H1 (cell line): ENCODE data around the gene CNGB1. TPM values are rescaled to one million over a fixed set of nuclear protein-coding genes. Genes with fewer than 3 reads are reported as not detected.
A peak's percentile ranks its signal among the peaks of the same experiment; 100 is the strongest.

Source experiments
- BCL11A ChIP-seq, 2 experiments: IDR thresholded peaks; one replicate each; pipeline ENCODE4 v1.6.1; 2011; ENCODE audit warnings: low read depth in 2 of 2, low read length in 2 of 2, mild to moderate bottlenecking in 2 of 2
- BRCA1 ChIP-seq: IDR thresholded peaks from 2 replicates; pipeline ENCODE4 v1.6.1; 2012; ENCODE audit warnings: low read depth, low read length, improper control_type of control experiment
- CBX5 ChIP-seq: fragments of 300-800, 300-1000 bp; sonication (generic); IDR thresholded peaks from 2 replicates; pipeline ENCODE4 v1.7.1; 2016; ENCODE audit warnings: antibody characterized with exemption, low read length, low read depth
- CEBPB ChIP-seq: IDR thresholded peaks from 2 replicates; pipeline ENCODE4 v1.6.1; 2012; ENCODE audit warnings: low read depth, low read length
- CHD2 ChIP-seq: IDR thresholded peaks from 2 replicates; pipeline ENCODE4 v1.6.1; 2012; ENCODE audit warnings: low read length, improper control_type of control experiment
- CTBP2 ChIP-seq: IDR thresholded peaks from 2 replicates; pipeline ENCODE4 v1.7.0; 2011; ENCODE audit warnings: borderline replicate concordance, mild to moderate bottlenecking, moderate library complexity, mixed read lengths, low read length; ENCODE audit not compliant: insufficient read depth, insufficient read length
- EP300 ChIP-seq, 2 experiments: IDR thresholded peaks; 1 replicate in 1 of 2; 2 replicates in 1 of 2; pipeline ENCODE4 v1.6.1; 2011 to 2012; ENCODE audit warnings: low read depth in 2 of 2, low read length in 2 of 2, mild to moderate bottlenecking in 2 of 2, borderline replicate concordance in 1 of 2, inconsistent platforms in 1 of 2, moderate library complexity in 1 of 2
- HDAC6 ChIP-seq: IDR thresholded peaks from one replicate; pipeline ENCODE4 v1.7.1; 2012; ENCODE audit warnings: low read depth, mild to moderate bottlenecking, inconsistent platforms, low read length, moderate library complexity
- KDM1A ChIP-seq: fragments of 200-600, 300-600 bp; sonication (generic); IDR thresholded peaks from 2 replicates; pipeline ENCODE4 v1.7.1; 2016; ENCODE audit warnings: mild to moderate bottlenecking, low read length, borderline replicate concordance
- KDM4A ChIP-seq: IDR thresholded peaks from one replicate; pipeline ENCODE4 v1.7.1; 2012; ENCODE audit warnings: low read depth, mild to moderate bottlenecking, moderate library complexity, low read length, inconsistent platforms; ENCODE audit not compliant: severe bottlenecking
- NANOG ChIP-seq: IDR thresholded peaks from 2 replicates; pipeline ENCODE4 v1.6.1; 2011; ENCODE audit warnings: low read length, low read depth, mild to moderate bottlenecking, inconsistent platforms; ENCODE audit not compliant: insufficient read depth, poor library complexity, severe bottlenecking
- NRF1 ChIP-seq: IDR thresholded peaks from 2 replicates; pipeline ENCODE4 v1.6.1; 2011; ENCODE audit warnings: mild to moderate bottlenecking, low read depth, low read length, improper control_type of control experiment
- POLR2A ChIP-seq, 2 experiments: IDR thresholded peaks; 1 replicate in 1 of 2; 2 replicates in 1 of 2; pipeline ENCODE4 v1.6.1; 2011; ENCODE audit warnings: low read depth in 2 of 2, low read length in 2 of 2, mild to moderate bottlenecking in 2 of 2; ENCODE audit errors: control extremely low read depth in 1 of 2
- SIN3A ChIP-seq, 2 experiments: IDR thresholded peaks in 1 of 2; conservative IDR thresholded peaks in 1 of 2; 2 replicates each; pipeline ENCODE4 v1.6.1; 2011 to 2012; ENCODE audit warnings: low read length in 2 of 2, improper control_type of control experiment in 1 of 2, low read depth in 1 of 2, mild to moderate bottlenecking in 1 of 2
- TAF7 ChIP-seq: optimal IDR thresholded peaks from 2 replicates; pipeline ENCODE3; 2011; ENCODE audit warnings: low read depth, mild to moderate bottlenecking, inconsistent platforms, low read length, moderate library complexity, borderline replicate concordance
- TBP ChIP-seq: IDR thresholded peaks from 2 replicates; pipeline ENCODE4 v1.6.1; 2011; ENCODE audit warnings: low read depth, low read length, improper control_type of control experiment
- polyA plus RNA-seq, 7 experiments: library from polyadenylated mRNA; depleted of rRNA in 3 of 7; stranded (reverse) in 5 of 7; unstranded in 2 of 7; fragments of >200 nt in 5 of 7; fragments of 200-250 nt in 2 of 7; gene quantifications; 1 replicate in 5 of 7; 2 replicates in 1 of 7; 4 replicates in 1 of 7; pipeline versions ENCODE4 v1.2.1 to v1.2.3, GENCODE V29; 2011 to 2013; ENCODE audit warnings: missing spikeins in 2 of 7, mixed read lengths in 2 of 7
- total RNA-seq: library from RNA; stranded (reverse); fragmentation: NEBNext Ultra II Directional; extraction: Animal tissue kit (Norgen Biotek cat#: 25700); gene quantifications from 2 replicates; pipeline ENCODE4 v1.2.1, GENCODE V29; 2021
- TF ChIP-seq, protein P1 (sequence below), 3 experiments: IDR thresholded peaks; 1 replicate in 2 of 3; 2 replicates in 1 of 3; pipeline versions ENCODE4 v1.5.1 to v1.6.1; 2011; ENCODE audit warnings: low read length in 3 of 3, mild to moderate bottlenecking in 3 of 3, inconsistent platforms in 2 of 3, low read depth in 1 of 3, moderate library complexity in 1 of 3; ENCODE audit not compliant: insufficient read depth in 1 of 3; ENCODE audit errors: control extremely low read depth in 1 of 3
- TF ChIP-seq, protein P2 (sequence below): IDR thresholded peaks from 2 replicates; pipeline ENCODE4 v1.6.1; 2011; ENCODE audit warnings: low read depth, mild to moderate bottlenecking, low read length; ENCODE audit not compliant: insufficient read depth

CNGB1 gene
- total and polyA plus RNA-seq, 2 of the 8 experiments (the other 6 are each of a cell fraction or from before 2014, with no cell fraction given) = not detected

DNA sequence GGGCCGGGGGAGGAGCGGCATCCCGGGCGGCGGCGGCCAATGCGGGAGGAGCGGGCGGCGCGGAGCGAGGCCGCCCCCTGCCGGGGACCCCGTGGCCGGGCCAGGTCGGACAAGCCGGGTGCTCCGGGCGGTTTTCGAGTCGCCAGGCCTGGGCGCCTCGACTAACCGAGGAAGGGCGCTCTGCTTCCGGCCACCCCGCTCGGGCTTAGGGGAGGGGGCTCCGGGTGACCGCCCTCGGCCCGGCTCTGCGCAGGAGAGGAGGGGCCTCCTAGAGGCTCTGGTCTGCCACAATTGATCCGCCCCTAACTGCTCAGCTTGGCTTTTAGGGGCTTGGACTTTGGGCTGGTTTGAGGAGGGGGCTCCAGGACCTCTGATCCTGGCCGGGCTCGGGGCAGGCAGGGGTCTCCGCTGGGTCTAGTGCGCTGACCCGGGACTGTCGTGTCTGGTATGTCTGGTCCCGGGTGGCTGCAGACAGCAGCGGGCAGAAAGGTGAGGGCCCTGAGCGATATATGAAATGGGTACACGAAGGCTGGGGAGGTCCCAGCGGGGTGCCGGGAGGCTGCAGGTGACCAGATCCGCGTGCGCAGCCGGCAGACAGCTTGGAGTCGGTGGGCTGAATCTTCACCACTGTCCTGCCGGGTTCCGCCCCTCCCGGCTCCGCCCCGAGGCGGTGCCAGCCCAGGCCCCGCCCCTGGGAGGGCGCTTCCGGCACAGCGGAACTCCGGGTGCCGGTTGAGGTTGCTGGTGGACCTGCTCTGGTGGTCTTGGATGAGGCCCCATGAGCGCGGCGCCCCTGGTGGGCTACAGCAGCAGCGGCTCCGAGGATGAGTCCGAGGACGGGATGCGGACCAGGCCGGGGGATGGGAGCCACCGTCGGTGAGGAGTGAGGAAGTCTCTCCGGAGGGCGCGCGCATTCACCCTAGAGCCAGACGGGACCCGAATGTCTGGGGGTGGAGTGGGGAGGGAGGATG is 30.1 kb upstream of the CNGB1 start, which contains the start of gene USB1 (continued):
- TF ChIP-seq, protein P1, sequence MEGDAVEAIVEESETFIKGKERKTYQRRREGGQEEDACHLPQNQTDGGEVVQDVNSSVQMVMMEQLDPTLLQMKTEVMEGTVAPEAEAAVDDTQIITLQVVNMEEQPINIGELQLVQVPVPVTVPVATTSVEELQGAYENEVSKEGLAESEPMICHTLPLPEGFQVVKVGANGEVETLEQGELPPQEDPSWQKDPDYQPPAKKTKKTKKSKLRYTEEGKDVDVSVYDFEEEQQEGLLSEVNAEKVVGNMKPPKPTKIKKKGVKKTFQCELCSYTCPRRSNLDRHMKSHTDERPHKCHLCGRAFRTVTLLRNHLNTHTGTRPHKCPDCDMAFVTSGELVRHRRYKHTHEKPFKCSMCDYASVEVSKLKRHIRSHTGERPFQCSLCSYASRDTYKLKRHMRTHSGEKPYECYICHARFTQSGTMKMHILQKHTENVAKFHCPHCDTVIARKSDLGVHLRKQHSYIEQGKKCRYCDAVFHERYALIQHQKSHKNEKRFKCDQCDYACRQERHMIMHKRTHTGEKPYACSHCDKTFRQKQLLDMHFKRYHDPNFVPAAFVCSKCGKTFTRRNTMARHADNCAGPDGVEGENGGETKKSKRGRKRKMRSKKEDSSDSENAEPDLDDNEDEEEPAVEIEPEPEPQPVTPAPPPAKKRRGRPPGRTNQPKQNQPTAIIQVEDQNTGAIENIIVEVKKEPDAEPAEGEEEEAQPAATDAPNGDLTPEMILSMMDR (IDR thresholded peaks at IDR 0.05; ENCODE audit: control extremely low read depth in 1 of 3, insufficient read depth in 1 of 3, low read depth in 1 of 3, low read length in 3 of 3) = peak; percentile 57 to 71 (median 64)
- TF ChIP-seq CHD2 (no peak), CEBPB (no peak), BCL11A (IDR thresholded peaks at IDR 0.05; ENCODE audit: low read depth in 2 of 2, low read length in 2 of 2) (no peak), KDM1A (peak; percentile 32; the same call in 1 of the 2 replicates), TAF7 (peak; percentile 53), POLR2A (IDR thresholded peaks at IDR 0.05; ENCODE audit: control extremely low read depth in 1 of 2, low read depth in 2 of 2, low read length in 2 of 2) (peak in 1 of 2 experiments; percentile 72; a peak in 2 of 3 replicates), HDAC6 (no peak), EP300 (IDR thresholded peaks at IDR 0.05; ENCODE audit: borderline replicate concordance in 1 of 2, low read depth in 2 of 2, low read length in 2 of 2) (no peak), CTBP2 (peak; percentile 31), NANOG (no peak), SIN3A (conservative IDR thresholded peaks at IDR 0.05 in 1 of 2, IDR thresholded peaks at IDR 0.05 in 1 of 2; ENCODE audit: low read depth in 1 of 2, low read length in 2 of 2) (peak; percentile 27 to 54; a peak in 2 of 4 replicates), CBX5 (no peak), TBP (peak; percentile 66; the same call in 1 of the 2 replicates), BRCA1 (no peak), KDM4A (peak; percentile 60), NRF1 (peak; percentile 32; the same call in 1 of the 2 replicates)
- TF ChIP-seq, protein P2, sequence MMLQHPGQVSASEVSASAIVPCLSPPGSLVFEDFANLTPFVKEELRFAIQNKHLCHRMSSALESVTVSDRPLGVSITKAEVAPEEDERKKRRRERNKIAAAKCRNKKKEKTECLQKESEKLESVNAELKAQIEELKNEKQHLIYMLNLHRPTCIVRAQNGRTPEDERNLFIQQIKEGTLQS = no peak
